Activated T-cell treated with anti-CD3 and anti-CD28 coated beads for 1 hour (primary cell): ENCODE results near the gene SRCIN1.
"Not testable (repeated sequence)": the region's sequence is repeated elsewhere in the genome, so short reads cannot be mapped to it uniquely, and the experiment has no call there.

Experiments used
- DNase-seq: peaks from one replicate; pipeline ENCODE4 v3.0.0-alpha.2; 2020; ENCODE audit warnings: low read depth

The SRCIN1 gene

GRCh38 chr17:38509772-38510420, 95.9 kb downstream of the SRCIN1 start:
- no peak for DNase-seq

- DNase-seq, result peak; percentile 56
Measured at GRCh38 chr17:38508954-38509771, 96.6 kb downstream of the SRCIN1 start.

DNA sequence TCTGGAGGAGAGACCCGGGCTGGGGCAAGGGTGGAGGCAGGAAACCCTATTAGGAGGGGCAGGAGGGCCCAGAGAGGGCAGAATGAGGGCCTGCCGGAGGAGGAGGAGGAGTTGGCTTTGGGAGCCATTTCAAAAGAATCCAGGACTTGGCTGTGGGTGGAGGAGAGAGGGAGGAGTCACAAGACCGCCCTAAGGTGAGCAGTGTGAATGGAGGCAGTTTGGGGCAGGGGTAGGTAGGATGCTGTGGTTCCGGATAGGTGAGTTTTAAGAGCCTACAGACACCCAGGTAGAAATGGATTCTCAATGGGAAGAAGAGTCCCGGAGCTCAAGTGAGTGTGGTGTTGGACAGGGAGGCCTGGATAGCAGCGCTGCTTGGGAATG, 97.2 kb downstream of the SRCIN1 start:
- DNase-seq, result no peak

DNA sequence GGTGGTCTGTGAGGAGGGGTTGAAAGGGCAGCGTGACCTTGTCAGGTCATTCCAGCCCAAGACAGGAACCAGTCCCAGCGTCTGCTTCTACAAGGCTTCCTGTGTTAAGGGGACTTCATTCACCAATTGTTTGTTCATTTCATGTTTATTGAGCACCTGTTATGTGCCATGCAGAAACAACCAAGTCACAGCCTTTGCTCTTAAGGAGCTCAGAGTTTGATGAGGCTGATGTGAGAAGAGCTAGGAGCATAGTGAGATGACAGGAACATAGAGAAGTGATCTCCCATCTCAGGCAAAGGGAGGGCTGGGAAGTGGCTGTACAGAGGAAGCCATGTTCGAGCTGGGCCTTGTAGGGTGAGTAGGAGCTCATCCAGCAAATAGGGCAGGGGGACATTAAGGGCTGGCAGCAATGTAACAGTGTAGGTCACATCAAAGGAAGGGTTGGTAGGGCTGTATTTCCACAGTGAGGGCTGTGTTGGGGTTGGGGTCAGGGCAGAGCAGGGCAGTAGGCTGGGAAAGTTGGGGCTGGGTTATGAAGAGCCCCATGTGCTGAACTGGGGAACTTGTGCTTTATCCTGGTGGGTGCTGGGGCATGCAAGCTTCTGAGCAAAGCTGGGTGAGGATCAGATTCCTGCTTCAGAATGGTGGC, 97.7 kb downstream of the SRCIN1 start:
- DNase-seq, result no peak

GRCh38 chr17:38507436-38507835, 98.3 kb downstream of the SRCIN1 start:
- DNase-seq, result no peak

DNA sequence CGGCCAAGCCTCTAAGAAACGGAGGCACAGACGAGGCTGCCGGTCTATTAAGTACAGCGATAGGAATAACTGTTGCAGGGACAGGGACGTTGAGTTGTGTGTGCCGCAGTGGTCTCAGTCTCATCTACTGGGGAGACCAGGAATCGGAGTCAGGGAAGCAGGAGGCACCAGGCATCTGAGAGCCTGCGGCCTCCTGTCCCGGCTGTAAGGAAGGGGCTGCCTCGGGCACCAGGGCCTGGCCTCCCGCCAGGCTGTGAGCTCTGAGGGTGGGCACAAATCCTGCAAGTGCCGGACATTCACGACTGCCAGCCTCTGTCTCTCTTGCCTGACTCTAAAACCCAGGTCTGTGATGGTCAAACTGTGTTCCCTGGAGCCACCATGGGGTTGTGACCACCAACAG, 101.5 kb downstream of the SRCIN1 start:
- no peak for DNase-seq

DNA sequence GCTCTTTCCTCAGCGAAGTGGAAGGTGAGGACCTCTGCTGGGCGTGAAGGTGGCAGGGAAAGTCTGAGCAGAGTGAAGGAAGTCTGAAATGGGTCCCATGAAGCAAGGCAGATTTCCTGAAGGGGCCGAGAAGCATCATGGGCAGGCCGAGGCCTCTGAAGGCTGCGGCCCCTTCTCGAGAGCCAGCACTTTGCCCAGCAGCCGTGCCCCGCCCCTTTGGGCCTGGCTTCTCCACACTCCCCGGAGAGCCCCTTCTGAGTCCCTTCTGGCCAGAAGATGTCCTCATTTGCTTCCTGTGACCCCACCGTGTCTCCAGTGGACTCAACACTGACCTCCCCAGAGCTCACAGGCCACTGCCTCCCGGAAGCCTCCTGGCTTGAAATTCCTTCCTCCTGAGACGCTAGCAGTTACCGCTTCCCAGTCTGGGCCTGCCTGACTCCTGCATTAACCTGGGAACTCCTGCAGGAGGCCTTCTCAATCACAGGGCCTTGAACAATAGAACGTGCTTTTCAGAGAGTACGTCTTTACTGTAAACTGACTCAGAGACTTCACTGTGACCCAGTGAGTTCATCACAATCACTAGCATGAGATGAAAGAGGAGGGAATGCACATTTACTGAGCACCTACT, 102.4 kb downstream of the SRCIN1 start:
- DNase-seq, result not testable (repeated sequence)

- DNase-seq, result not testable (repeated sequence)
Measured at GRCh38 chr17:38501718-38502117, 104.0 kb downstream of the SRCIN1 start.

DNA sequence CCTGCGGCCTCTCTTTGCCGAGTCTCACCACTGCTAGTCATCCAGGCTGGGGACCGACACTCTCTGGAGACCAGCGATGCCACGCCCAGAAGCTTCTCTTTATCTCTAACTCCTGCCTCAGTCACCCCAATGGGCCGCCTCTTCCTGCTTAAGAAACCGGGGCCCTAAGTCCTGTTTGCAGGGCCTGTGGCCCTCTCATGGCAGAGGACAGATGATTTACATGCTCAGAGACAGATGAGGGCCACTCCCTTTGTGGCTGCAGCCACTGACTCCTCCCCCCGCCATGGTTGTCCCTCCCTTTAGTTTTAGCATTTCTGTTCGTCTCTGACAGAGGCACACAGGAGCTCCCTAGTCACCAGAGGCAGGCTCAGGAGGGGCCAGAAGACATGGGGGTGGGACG, 106.5 kb downstream of the SRCIN1 start:
- not testable (repeated sequence) for DNase-seq

DNA sequence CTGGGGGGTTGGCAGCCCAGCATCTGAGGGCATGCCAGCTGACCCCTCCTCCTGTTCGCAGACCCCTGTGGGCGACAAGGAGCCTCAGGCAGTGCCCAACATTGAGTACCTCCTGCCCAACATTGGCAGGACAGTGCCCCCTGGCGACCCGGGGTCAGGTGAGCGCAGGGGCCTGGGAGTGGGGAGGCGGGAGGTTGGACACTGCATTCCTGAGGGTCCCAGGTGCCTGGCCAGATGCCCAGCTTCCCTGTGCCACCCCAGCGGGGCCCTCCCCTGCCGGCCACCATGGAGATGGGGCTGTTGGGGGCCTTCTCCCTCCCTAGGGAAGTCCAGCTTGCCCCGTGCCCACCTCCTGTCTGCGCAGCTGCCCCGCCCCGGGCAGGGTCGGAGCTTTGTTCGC, 107.4 kb downstream of the SRCIN1 start:
- DNase-seq, result no peak

GRCh38 chr17:38497656-38498055, 108.1 kb downstream of the SRCIN1 start:
- not testable (repeated sequence) for DNase-seq

DNA sequence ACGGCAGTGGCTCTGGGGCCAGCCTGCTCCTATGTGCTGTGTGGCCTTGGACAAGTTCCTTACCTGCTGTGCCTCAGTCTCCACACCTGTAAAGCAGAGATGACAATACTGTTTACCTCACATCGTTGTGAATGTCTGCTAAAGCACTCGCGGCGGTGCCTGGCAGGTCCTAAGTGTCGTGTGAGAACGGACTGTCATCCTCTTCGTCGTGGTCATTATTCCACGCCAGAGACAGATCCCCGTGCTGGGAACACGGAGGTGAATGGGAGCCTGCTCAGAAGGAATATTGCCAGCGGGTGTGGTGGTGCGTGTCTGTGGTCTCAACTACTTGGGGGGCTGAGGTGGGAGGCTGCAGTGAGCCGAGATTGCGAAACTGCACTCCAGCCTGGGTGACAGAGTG, 111.6 kb downstream of the SRCIN1 start:
- not testable (repeated sequence) for DNase-seq

DNA sequence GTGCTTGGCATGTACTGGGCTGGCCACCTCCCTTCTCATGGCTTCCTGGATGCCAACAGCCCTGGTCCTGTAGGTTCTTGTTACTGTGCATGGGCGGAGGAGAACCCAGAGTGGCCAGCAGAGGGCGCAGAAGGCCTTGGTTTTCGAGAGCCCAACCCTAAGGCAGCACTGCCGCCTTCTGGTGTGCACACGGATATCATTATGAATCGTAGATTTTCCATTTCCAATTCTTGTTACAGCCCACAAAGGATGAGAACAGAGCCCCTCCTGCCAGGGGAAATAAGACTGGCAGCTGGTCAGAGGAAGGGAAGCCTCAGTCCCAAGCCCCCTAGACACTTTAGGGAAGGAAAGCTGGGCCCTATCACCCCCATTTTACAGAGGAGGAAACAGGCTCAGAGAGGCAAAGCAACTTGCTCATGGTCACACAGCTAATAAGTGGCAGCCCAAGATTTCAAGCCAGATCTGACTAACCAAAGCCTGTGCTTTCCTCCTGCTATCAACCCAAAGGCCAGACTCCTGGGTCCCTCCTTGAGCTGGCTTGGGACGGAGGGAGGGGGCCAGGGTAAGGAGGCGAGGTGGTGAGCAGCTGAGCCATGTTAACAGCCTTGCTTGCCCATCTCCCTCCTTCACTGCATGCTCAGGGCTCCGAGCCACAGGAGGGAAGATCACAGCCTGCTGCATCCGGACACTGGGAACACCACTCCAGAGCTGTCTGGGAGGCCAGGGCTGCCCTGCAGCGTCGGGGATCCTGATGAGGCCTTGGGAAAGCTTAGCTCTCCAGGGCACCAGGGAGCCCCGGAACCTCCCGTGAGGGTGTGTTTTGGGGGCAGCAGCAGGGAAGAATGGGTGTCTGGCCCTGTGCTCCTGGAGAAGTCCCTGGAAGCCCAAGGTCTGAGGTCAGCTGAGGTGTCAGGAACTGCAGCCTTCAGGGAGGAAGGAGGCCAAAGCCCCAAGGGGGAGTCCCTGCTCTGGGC, 113.4 kb downstream of the SRCIN1 start:
- DNase-seq, result peak; percentile 88

GRCh38 chr17:38491346-38492066, 114.2 kb downstream of the SRCIN1 start:
- DNase-seq, result not testable (repeated sequence)

DNA sequence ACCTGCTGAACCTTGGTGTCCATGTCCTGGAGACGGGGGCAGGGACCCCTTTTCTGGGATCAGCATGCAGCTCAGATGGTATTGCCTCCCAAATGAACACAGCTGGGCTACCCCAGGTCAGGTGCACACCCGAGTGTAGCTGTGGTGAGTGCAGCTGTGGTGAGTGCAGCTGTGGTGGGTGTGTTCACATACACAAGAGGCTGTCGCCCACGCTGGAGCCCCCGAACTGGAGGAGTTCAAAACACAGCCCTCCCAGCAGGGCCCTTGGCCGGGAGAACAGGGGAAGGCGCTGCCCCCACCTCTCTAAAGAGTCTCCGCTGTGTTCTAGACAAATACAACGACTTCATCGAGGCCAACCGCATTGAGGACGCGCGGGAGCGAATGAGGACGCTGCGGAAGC, 116.0 kb downstream of the SRCIN1 start:
- DNase-seq, result not testable (repeated sequence)

- not testable (repeated sequence) for DNase-seq
Measured at GRCh38 chr17:38485681-38486298, 120.0 kb downstream of the SRCIN1 start.

GRCh38 chr17:38485146-38485468, 120.6 kb downstream of the SRCIN1 start:
- no peak for DNase-seq

DNA sequence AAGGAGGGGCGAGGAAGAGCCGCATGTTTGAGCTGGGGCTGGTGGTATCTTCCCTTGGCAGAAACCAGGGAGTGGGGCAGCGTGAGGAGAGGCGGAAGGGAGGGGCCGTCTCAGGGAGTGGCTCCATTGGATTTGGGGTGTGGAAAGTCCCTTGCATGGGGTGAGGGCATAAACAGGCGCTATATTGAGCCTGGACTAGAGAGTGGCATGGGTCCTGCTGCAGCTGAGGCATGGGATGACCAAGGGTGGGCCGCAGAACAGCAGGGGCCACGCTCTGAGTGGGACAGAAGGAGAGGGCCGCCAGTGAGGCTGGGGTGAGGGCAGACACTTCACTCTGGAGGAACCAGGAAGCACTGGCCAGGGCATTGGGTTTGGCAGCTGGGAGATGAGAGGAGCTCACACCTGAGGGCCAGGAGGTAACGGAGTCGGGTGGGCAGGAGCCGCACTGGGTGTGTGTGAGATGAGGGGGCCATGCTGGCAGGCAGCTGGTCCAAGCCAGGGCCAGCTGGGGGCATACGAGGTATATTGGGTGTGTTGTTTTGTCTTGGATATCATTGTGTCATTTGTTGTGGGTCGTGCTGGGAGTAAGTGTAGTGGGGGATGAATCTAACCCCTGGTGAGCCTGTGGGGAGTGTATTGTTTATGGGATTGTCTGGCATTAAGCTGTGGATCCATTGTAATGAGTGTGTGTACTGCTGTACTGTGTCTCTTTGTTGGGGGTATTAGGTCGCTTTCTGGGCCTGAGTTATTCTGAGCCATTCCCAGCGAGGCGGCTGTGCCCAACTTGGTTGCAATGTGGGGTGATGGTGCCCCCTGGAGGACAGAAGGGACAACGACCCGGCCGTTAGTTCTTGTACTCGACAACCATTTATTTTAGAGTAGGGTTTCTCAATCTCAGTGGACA, 121.3 kb downstream of the SRCIN1 start:
- peak; percentile 49 for DNase-seq

- DNase-seq, result not testable (repeated sequence)
Measured at GRCh38 chr17:38482700-38483043, 123.1 kb downstream of the SRCIN1 start.
